GM19351 (cell line): ENCODE data around the gene RGS7.
"Not testable (repeated sequence)": the region's sequence is repeated elsewhere in the genome, so short reads cannot be mapped to it uniquely, and the experiment has no call there.

Experiments
- ATAC-seq: cut with Tn5 transposase; IDR thresholded peaks from one replicate; pipeline ENCODE4 v1.9.1; 2021; ENCODE audit warnings: mild to moderate bottlenecking, moderate library complexity; ENCODE audit not compliant: unreplicated experiment

RGS7 gene

DNA sequence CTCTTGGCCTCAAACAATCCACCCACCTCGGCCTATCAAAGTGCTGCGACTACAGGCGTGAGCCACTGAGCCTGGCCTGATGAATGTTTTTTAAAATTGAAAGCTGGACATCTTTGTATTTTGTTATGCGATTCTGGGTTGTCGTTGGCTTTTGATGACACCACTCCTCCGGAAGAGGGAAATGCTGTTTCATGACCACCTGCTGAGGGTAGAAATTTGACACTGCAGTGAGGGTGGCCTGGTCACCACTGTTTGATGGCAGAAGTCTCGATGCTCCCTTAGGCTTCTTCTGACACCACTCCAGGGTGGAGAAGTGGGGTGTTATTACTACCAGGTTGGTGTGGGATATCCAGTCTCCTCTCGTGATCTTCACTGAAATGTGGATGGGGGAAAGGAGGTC lies 357.2 kb downstream of the RGS7 start:
- no peak for ATAC-seq

DNA sequence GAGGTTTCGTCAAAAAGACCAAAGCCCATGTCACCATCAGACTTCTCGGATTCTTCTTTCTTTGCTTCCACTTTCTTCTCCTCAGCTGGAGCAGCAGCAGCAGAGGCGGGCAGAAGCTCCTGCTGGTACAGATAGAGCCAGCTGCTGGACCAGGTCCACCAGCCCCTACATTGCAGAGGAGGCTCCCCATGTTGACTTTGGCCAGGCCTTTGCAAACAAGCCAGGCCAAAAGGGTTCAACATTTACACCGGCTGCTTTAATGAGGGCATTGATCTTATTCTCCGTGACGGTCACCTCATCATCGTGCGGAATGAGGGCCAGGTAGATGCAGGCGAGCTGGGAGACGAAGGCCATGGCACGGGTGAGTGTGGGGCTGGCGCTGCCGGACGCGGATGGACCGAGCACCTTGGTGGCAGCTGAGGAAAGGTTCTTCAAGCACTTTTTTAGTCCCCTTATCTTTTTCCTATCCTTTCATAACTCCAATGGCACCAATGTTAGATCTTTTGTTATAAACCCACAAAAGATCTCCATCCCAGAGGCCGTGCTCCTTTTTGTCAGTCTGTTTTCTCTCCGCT lies 358.5 kb downstream of the RGS7 start:
- ATAC-seq, result no peak

DNA sequence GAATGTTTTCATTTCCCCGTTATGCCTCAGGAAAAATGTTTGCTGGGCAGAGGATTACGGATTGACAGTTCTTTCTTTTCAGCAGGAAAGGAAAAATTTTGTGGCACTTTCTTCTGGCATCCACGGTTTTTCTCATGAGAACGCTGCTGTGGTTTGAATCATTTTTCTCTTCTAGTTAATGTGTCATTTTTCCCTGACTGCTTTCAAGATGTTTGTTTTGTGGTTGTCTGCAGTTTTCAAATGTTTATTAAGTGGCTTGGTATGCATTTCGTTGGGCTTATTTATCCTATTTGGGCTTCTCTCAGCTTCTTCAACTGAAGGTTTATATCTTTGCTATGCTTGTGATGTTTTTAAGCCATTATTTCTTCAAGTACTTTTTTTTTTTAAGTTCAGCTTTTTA lies 359.0 kb downstream of the RGS7 start:
- no peak for ATAC-seq

DNA sequence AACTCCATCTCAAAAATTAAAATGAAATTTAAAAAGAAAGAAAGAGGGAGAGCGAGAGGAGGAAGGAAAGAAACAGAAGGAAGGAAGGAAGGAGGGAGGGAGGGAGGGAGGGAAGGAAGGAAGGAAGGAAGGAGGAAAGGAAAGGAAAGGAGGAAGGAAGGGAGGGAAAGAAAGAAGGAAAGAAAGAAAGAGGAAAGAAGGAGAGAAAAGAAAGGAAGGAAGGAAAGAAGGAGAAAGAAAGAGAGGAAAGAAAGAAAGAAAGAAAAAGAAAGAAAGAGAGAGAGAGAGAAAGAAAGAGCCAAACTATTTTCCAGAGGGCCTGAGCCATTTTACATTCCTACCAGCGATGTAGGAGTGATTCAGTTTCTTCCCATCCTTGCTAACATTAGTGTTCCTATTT lies 364.0 kb downstream of the RGS7 start:
- no peak for ATAC-seq

DNA sequence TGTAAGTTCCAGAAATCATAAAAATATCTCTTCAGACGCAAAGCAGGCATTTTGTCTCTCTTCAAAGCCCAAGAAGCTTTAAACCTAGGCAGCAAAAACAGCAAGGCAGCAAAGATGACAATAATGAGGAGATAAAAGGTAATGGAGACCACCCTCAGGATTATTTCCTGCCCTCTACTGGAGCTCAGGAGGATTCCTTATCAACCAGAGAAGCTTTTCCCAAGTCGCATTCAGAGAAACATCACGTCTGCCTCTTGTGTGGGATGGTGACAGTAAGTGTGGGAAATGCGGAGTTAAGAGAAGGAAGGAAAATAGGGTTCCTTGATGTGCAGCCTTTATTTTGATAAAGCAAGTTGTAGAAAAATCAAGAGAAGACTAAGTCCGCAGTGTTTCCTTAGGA lies 365.8 kb downstream of the RGS7 start:
- ATAC-seq, result no peak

DNA sequence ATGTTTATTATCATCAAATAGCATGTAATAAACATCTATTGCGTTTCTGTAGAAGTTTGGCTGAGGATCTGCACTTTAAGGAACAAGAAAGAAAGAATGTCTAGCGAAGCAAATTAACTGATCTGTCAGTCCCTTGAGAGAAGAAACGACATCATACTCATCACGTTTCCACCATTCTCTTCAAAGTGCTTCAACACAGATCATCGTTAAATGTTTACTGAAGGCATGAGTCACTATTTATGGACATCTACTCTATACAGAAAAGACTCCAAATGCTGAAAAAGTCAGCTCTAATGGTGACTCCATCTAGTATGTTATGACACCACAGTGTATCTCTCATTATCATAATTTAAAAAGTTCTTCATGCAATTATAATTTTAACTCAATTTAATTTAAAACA lies 369.1 kb downstream of the RGS7 start:
- no peak for ATAC-seq

DNA sequence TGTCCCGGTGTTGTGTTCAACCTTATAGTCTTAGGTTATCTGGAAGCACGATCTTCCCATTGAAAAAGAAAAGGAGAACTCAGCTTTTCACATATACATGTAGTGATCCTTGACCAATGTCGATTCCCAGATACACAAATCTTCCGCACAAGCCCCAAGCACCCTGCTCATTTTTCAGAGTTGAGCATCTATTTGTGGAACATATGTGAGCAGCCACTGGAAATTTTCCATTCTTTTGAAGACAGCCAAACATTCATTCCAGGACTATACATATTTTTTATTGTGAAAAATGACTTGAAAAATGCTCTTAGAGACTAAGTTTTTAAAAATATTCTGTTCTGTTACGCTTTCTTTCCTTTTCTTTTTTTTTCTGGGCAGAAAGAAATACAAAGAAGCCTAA lies 371.9 kb downstream of the RGS7 start:
- no peak for ATAC-seq

DNA sequence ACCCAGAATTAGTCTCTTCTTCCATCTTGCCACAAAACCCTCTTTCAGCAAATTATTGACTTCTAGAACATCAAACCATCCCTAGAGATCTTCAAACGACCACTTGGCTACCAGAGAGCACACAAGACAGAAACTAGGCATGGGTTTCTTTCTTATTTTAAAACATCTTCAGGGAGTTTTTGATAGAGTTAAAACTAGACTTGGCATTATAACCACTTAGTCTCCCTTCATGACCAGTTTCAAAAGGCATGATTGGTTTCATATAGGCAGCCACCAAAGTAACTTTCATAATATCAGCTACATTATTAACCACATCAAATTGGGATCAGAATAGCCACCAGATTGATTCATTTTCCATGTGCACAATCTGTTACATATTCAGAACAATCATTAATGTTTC lies 376.7 kb downstream of the RGS7 start:
- ATAC-seq, result no peak

DNA sequence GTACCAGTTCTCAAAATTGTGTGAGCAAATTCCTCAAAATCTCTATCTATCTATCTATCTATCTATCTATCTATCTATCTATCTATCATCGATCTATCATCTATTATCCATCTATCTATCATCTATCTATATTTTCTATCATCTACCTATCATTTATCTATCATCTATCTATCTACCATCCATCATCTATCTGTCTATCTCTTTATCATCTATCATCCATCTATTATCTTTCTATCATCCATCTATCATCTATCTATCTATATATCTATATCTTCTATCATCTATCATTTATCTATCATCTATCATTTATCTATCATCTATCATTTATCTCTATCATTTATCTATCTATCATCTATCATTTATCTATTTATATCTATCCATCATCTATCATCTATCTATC lies 380.3 kb downstream of the RGS7 start:
- ATAC-seq, result no peak

DNA sequence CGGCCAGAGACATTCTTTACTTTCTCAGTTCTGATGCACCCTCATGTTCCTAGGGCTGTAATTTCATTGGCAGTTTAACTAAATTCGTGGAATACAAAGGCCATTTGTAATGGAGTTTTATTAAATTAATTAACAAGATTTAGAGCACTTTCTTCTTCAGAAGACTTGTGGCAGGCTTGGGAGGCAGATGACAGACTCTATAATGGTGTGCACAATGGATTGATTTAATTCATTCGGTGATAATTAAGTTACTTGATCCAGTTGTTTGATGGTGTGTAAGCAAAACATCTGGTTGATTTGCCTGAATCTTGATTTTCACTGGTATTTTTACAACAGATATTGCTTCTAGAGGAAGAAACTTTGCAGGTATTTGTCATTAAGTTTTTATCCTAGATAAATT lies 383.1 kb downstream of the RGS7 start:
- ATAC-seq, result no peak

DNA sequence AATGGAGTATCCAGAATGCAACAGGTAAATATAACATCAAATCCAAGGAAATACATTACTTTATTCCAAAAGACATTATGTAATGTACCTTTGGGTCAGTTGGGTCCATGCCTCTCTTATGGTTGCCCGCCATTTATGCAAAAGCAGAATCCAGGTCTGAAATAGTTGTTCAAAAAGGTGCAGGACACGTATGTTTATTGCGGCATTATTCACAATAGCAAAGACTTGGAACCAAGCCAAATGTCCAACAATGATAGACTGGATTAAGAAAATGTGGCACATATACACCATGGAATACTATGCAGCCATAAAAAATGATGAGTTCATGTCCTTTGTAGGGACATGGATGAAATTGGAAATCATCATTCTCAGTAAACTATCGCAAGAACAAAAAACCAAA lies 384.9 kb downstream of the RGS7 start:
- not testable (repeated sequence) for ATAC-seq

DNA sequence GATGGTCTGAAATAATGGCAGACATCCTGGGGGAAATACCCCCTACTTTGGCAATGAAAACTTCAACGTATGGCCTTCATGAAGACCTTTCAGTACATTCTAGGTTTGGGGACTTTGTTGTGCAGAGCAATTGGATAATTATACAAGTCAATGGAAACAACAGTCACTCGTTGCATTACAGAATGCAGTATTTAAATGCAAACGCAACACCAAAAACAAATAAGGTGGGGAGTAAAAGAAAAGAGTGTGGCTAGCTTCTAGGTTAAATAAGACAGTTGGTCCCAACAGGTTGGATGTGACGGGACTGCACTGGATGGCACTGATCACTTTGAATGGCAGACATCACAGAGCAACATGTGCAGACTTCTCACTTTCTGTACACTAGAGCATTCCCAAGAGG lies 386.8 kb downstream of the RGS7 start:
- no peak for ATAC-seq

DNA sequence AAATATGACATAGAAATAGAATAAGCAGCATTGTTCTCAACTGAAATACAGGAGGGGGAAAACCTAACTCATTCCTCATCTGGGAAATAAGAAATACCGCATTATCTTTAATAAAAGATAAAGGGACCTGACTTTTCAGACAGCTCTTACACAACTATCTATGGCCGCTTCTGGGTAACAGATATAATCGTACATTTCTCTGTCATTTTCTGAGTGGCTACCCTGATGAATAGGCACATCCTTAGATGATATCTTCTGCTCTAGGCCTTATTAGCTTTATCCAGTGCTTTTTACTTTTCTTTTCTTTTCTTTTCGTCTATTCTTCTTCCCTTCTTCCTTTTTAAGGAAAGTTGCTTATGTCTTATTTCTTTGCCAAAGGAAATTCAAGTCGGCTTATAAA lies 388.1 kb downstream of the RGS7 start:
- no peak for ATAC-seq

DNA sequence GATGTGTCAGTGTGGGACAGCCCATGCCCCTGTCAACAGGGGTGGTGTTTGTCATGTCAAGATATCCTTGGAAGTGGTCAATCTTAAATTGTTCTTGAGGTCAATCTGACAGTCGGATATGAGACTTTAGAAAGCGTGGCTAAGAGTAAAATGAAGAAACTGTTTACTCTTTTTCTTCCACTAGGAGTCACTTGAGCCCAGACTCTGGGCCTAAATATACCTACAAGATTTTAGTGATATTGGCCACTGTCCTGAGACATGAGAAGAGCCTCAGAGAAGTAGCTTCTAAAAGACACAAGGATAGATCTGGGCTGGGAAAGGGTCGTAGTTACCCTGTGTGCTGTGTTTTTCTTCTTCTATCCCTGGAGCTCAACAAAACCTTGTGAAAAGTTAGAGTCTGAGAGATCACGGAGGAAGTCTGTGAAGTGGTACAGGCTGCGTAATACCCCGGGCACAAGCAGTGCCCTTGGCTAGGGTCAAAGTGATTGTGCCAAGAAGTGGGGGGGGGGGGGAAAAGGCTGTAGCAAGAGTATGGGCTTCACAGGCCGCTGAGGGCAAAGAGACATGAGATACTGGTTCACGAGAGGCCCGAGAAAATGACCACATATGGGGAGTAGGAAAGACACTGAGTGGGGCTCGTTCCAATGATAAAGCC lies 389.8 kb downstream of the RGS7 start:
- no peak for ATAC-seq

DNA sequence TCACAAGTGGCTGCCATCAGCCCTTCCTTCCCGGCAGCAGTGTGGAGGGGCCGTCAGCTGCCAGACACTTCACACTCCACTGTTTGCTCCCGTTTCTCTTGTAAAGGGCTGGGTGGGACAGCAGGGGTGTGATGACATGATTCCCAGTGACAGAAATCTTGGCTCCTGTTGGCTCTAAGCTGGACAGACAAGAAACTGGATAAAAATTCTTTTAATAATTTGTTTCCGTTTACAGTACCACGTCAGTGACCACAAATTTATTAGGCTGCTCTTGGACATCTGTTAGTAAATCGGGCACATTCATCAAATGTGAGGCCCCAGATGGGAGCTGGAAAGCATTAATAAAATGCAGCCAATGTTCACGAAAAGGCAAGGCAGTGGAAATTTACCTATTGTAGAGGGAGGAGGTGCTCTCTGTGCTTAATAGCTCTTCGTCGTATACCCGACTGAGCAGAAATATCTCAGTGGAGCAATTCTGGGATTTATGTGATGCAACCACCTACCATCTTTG lies 391.4 kb downstream of the RGS7 start:
- no peak for ATAC-seq

DNA sequence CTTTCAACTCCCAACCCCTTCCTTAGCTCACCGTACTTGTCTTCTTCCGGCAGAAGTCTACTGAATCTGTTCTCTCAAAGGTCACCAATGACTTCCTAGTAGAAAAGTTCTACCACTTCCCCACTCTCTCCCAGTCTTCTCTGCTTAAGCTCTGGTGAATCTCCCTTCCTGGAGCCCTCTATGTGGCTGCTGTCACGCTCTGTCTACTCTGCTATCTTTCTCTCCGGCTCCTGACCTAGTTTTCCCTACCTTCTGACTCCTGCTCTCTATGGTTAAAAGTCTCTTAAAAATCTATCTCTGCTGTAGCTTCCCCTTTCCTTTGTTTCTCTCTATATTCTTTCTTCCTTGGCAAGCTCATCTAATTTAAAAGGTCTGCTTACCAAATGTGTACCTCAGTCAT lies 394.9 kb downstream of the RGS7 start:
- ATAC-seq, result no peak

DNA sequence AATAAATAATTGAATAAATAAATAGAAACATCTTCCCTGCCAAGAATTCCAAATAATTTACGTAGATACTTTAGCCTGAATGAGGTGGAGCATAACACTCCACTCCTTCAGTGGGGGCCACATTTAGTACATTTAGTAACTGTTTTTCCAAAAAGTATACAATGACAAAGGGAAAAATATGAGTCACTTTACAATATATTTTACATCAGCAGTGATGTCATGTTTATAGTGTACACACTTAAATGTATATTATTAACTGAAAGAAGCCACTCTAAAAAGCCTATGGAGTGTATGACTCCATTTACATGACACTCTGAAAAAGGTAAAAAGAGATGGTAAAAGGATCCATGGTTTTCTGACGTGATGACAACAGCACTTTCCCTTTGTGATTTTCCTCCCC lies 400.6 kb downstream of the RGS7 start:
- ATAC-seq, result no peak

DNA sequence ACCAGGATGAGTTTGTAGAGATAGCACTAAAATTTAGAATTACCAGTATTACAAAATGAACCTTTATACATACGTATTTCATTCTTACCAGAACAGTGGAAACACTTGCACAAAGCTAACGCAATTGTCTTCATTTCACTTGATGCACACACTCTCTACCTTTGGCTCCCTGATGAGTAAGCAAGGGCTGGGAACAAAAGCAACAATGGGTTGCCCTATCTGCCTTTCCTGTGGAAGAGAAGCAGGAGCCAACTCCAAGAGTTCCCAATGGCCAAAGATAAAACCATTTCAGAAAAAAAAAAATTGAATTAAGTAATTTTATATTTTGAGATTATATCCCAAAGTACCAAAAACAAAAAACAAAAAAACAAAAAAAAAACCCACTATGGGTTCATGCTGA lies 401.0 kb downstream of the RGS7 start:
- no peak for ATAC-seq

DNA sequence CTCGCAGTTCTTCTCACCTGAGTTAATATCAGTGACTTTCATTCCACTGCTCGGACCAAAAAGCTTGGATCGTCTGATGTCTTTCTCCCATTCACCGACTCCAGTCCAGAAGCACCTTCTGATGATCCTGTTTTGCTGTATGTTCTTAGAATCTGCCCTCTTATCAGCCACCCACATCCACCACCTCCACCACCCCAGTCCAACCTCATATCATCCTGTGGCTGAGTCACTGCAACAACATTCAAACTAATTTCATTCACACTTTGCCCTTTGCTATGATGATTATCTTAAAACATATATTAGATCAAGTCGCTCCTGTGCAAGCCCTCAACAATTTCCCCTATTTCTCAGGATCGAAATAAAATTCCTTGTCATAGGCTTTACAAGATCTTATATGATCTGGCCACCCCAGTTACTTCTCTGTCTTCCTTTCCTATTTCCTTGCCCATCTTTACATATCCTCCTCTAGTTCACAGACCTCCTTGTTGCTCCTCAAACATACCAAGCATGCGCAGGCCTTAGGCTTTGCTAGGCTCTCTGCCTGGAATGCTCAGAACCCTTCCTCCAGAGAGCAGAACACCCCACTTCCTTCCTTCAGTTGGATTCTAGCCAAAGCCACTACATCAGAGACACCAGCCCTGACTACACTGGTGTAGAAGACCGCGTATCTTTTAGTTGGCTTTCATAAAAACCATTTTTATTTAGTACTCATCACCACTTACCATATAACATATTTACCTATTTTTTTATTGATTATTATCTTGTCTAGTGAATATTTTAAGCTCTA lies 409.4 kb downstream of the RGS7 start:
- ATAC-seq, result no peak

DNA sequence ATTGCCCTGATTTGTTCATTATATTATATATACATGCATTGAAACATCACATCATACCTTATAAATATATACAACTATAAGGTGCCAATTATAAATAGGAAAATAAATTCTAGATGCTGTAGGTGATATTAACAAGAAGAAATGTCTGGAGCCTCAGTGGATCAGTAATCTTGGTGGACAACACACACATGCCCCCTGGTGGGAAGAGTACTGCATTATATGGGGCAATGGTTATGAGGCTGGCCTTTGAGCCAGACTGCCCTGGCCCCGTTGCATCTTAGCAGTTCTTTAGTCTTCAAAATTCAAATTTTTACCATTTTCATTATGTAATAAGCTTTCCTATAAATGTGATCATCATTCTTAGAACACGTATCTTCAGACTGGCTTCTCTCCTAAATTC lies 410.1 kb downstream of the RGS7 start:
- peak; percentile 86 for ATAC-seq

DNA sequence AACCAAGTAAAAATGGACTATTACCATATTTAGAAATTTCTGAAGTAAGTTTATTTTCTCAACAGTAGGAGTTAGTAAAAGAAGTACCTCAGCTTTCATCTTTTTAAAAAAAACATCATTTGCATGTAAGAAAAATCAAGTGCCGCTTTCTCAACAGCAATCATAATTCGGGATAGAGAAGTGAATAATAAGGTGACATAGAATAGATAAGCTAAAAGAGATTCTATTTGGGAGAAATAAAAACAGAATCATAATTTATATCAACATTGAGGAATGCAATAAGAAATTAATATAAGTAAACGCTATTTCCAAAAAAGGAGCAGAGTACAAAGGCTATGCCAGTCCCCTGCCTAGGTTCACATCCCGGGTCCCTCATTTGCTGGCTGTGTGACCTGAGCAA lies 414.1 kb downstream of the RGS7 start:
- ATAC-seq, result no peak

DNA sequence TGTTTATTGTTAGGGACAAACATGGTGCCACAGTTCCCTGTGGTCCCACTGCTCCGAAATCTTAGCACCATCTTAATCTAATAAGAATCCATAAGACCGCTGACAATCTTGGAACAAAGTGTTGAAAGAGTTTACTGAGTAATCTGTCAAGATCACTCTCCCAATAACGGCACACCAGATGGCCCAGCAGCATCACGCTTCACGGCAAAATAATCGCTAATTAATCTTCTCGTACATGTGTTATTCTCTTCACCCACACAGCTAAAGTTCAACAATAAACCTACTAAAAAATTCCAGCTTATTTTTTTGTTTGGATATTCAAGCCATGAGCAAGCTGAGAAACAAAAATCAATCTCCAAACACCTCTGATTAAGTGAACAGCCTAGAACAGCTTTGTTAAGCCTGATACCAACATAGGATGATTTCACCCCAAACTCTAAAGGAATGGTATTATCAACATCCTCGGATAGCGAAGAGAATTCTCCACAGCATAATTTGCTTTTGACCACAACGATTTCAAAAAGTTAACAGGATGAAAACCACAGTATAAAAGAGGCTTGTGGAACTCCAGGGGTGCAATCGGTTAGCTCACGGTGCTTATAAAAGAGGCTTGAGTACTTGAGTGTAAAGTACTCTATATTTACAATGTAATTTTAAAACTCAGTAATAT lies 415.2 kb downstream of the RGS7 start:
- ATAC-seq, result no peak
